Right lobe of liver (tissue), 4 donors: ENCODE data around the gene PLXNA1.

Source experiments
- POLR2A ChIP-seq: fragments of 450-650 bp; IDR thresholded peaks from one replicate; pipeline ENCODE4 v1.6.1; 2017; ENCODE audit warnings: antibody characterized with exemption, mild to moderate bottlenecking
- TF ChIP-seq, protein P1 (sequence below), 4 donors: fragments of 200-600 bp in 3 of 4; fragments of 450-650 bp in 1 of 4; IDR thresholded peaks; one replicate each; pipeline versions ENCODE4 v1.5.1 to v1.8.0; 2016 to 2022; ENCODE audit warnings: antibody characterized with exemption in 4 of 4, mild to moderate bottlenecking in 2 of 4
- donor health status: DM: no; HTN: no; CAD: no.
- donor health status: DM: no; HTN: no; CAD: no.
- donor health status: DM: no; HTN: yes; CAD: no.

- TF ChIP-seq, protein P1, sequence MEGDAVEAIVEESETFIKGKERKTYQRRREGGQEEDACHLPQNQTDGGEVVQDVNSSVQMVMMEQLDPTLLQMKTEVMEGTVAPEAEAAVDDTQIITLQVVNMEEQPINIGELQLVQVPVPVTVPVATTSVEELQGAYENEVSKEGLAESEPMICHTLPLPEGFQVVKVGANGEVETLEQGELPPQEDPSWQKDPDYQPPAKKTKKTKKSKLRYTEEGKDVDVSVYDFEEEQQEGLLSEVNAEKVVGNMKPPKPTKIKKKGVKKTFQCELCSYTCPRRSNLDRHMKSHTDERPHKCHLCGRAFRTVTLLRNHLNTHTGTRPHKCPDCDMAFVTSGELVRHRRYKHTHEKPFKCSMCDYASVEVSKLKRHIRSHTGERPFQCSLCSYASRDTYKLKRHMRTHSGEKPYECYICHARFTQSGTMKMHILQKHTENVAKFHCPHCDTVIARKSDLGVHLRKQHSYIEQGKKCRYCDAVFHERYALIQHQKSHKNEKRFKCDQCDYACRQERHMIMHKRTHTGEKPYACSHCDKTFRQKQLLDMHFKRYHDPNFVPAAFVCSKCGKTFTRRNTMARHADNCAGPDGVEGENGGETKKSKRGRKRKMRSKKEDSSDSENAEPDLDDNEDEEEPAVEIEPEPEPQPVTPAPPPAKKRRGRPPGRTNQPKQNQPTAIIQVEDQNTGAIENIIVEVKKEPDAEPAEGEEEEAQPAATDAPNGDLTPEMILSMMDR (IDR thresholded peaks at IDR 0.05) = no peak
- no peak for TF ChIP-seq POLR2A
Measured at GRCh38 chr3:126980266-126980811, 2.6 kb upstream of the PLXNA1 start.
